ENCODE results near the gene CEP112. TPM values are rescaled to one million over a fixed set of nuclear protein-coding genes. Genes with fewer than 3 reads are reported as not detected.

CEP112 gene
- polyA plus RNA-seq, 3 donors = 7.6 to 20.1 (median 12.7) TPM

GRCh38 chr17:66214884-66215528 lies 23.1 kb upstream of the CEP112 start:
- no peak overlapping the region for H3K27ac ChIP-seq (ENCODE audit: low read depth, low read length)
- WGBS, 3 donors = 75 to 88% (median 78%) methylated on average over 5 of the region's 5 CpGs

GRCh38 chr17:66211047-66211810 lies 19.3 kb upstream of the CEP112 start:
- H3K27ac ChIP-seq (ENCODE audit: low read depth, low read length) = no peak overlapping the region
- 89 to 94% (median 91%) methylated on average over 9 of the region's 9 CpGs for WGBS, 3 donors

DNA sequence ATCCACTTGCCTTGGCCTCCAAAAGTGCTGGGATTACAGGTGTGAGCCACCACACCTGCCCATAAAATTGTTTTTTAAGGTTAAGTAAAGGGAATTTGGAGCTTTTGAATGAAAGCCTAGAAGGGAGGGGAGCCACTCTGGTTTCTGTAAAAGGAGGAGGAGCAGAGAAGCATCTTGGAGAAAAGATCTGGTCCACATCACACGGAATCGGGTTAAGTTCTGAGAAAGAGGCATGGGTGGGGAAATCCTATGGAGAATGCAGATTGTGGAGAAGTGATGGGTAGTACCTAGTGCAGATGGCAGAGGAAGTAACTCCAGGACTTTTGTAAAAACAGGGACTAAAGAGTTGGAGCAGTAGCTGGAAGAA lies 18.3 kb upstream of the CEP112 start:
- H3K27ac ChIP-seq (ENCODE audit: low read depth, low read length) = no peak overlapping the region
- 90 to 95% (median 94%) methylated on average over 2 of the region's 2 CpGs for whole genome bisulfite sequencing, 3 donors

DNA sequence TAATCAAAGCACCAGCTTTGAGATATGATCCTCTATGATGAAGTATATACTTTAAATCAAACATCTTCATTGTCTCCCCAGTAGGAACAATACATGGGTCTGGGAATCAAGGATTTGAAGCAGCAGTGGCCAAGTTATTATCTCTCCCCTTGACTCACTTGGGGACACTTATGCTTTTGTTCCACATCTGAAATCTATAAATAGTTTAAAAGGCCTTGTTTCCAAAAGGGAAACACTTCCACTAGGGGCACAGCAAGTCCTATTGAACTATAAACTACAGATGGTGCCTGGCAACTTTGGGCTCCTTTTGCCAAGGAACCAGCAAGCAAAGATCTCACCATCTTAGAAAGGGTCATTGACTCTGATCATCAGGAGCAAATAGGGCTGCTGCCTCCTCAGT lies 16.0 kb upstream of the CEP112 start:
- no peak overlapping the region for H3K27ac ChIP-seq (ENCODE audit: low read depth, low read length)

DNA sequence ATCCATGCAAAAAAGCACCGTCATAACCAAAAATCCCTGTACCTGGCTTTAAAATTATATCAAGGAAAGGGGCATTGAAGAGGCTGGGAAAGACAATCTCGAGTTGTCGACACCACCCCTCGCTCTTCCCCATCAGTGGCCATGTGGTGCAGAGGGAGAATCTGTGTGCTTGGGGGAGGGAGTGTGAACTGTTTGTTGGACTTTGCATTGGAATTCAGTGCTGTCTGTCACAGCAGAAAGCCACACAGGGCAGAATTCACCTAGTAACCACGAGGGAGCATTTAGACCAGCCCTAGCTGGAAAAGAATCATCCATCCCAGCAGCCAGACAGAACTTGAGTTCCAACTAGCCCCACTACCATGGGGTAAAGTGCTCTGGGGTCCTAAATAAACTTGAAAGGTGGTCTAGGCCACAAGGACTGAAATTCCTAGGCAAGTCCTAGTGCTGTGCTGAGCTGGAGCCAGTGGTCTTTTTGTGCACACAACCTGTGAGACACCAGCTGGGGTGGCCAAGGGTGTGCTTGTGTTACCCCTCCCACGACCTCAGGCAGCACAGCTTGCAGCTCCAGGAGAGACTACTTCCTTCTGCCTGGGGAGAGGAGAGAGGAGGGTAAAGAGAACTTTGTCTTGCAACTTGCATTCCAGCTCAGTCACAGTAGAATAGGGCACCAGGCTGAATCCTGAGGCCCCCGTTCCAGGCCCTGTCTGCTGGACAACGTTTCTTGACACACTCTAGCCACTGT lies 11.5 kb upstream of the CEP112 start:
- WGBS, 3 donors = 84 to 88% (median 85%) methylated on average over 8 of the region's 8 CpGs
- no peak overlapping the region for H3K27ac ChIP-seq (ENCODE audit: low read depth, low read length)

DNA sequence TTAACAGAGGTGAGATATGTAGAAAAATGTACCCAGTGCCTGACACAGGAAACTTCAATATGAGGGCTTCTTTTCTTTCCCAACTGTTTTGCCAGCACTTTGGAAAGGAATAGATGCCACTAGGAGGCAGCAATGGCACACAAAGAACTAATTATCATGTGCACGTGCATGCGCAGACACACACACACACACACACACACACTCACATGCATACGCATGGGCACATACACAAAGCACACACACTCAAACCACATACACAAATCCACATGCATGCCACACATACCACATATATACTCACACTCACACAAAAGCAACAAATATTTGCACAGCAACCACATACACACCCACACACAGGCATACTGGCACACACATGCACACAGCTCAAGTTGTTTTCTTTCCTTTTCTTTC lies 8.8 kb upstream of the CEP112 start:
- WGBS, 3 donors = 4 to 6% (median 4%) methylated on average over 3 of the region's 3 CpGs
- H3K27ac ChIP-seq (ENCODE audit: low read depth, low read length) = no peak overlapping the region

GRCh38 chr17:66198242-66198641 lies 6.3 kb upstream of the CEP112 start:
- WGBS, 3 donors = 95 to 96% (median 96%) methylated on average over 8 of the region's 8 CpGs
- no peak overlapping the region for H3K27ac ChIP-seq (ENCODE audit: low read depth, low read length)

DNA sequence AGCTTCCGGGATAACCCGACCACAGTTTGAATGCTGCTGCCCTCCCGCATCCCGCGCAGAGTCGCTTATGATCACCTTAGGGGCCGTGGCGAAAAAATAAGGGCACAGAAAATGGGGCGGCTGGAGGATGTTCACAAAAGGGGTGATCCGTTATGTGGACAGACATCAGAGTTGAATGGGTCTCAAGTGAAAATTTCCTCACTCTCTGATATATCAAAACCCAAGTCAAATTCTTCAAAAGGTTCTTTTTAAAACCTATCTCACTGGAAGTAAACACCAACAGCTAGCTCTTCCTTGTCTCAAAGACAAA lies 400 bp upstream of the CEP112 start:
- peak overlapping the region; percentile 49 for H3K27ac ChIP-seq (ENCODE audit: low read depth, low read length)
- 3 to 4% (median 3%) methylated on average over 10 of the region's 10 CpGs for WGBS, 3 donors

DNA sequence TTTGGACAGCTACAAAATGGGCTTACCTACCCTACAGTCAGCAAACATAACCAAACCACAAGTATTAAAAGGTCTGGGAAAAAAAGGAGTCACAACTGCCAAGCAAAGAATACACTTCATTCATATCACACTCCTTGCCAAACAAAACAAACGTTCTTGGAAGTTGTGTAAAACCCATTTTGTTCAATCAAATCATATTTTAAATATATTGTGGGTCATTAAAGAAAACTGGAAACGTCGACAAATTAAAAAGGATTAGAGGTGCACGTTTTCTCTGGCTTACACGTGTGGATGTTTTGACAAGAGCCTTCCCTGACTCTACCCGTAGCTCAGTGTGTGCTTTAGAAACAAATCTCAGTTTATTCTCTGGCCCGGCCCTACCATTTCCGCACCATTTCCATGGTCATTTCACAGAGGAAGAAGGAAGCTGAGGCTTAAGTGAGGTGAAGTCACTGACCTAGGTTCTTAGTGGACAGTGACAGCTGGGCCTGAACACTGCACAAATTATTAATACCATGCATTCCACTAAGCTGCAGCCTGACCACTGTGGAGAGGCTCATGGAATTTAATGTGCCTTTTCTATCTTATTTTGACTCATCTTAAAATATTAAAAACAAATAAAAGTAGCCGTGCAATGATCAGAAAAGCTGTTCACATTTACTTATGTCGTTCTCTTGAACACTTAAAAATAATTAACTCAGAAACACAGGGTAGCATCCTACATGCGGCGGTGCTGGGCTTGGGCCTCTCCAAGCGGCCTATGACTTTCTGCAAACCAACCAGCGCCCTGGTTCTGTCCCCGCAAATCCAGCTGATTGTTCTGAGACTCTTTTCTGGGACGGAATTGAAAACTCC lies 968 bp downstream of the CEP112 start:
- no peak overlapping the region for H3K27ac ChIP-seq (ENCODE audit: low read depth, low read length)
- 19 to 25% (median 24%) methylated on average over 16 of the region's 16 CpGs for WGBS, 3 donors

- no peak overlapping the region for H3K27ac ChIP-seq (ENCODE audit: low read depth, low read length)
- WGBS, 3 donors = 86 to 98% (median 93%) methylated on average over 2 of the region's 2 CpGs
Measured at GRCh38 chr17:66187718-66188117, 4.2 kb downstream of the CEP112 start.

GRCh38 chr17:66185862-66186261 lies 6.1 kb downstream of the CEP112 start:
- WGBS, 3 donors = 93 to 97% (median 94%) methylated on average over 4 of the region's 4 CpGs
- no peak overlapping the region for H3K27ac ChIP-seq (ENCODE audit: low read depth, low read length)

DNA sequence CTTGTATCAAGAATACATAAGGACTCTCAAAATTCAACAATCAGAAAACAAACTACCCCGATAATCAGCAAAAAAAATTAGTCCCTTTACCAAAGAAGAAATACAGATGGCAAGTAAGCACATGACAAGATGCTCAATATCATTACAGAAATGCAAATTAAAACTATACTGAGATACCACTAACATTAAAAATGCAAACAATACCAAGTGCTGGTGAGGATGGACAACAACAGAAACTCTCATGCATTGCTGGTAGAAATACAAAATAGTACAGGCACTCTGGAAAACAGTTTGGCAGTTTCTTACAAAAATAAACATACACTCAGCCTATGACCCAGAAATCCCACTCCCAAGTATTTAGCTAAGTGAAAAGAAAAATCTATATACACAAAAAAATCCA lies 7.5 kb downstream of the CEP112 start:
- 100% methylated on average over 1 of the region's 1 CpG for whole genome bisulfite sequencing, 3 donors
- no peak overlapping the region for H3K27ac ChIP-seq (ENCODE audit: low read depth, low read length)

- no peak overlapping the region for H3K27ac ChIP-seq (ENCODE audit: low read depth, low read length)
Measured at GRCh38 chr17:66183529-66183928, 8.4 kb downstream of the CEP112 start.

DNA sequence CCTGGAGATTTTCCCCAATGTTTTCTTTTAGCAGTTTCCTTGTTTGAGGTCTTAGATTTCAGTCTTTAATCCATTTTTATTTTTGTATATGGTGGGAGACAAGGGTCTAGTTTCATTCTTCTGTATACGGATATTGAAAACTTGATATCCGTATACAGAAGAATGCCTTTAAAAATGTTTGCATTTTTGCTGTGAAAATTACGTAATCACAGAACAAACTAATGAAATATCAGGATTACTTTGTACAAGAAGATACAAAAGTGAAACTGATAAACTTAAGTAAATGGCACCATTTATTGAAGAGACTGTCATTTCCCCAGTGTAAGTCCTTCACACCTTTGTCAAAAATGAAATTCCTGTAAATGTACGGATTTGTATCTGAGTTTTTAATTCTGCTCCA lies 13.3 kb downstream of the CEP112 start:
- 94 to 97% (median 96%) methylated on average over 4 of the region's 4 CpGs for WGBS, 3 donors

DNA sequence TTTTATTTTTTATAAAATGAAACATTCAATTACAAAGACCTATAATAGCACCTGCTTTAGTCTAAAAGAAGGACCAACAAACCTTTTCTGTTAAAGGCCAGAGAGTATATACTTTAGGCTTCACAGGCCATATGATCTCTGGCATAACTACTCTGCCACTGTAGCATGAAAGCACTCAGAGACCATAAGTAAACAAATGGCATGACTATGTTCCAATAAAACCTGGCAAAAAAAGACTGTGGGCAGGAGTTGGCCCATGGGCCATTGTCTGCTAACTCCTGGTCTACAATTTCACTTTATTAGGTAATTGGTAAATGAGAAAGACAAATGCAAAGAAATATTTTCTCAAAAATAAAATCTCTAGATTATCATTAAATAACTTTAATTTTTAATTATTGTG lies 14.9 kb downstream of the CEP112 start:
- no peak overlapping the region for H3K27ac ChIP-seq (ENCODE audit: low read depth, low read length)

More for the DNA sequence above, 13.3 kb downstream of the CEP112 start:
- no peak overlapping the region for H3K27ac ChIP-seq (ENCODE audit: low read depth, low read length)

GRCh38 chr17:66175892-66176291 lies 16.0 kb downstream of the CEP112 start:
- 51 to 66% (median 63%) methylated on average over 1 of the region's 1 CpG for WGBS, 3 donors

DNA sequence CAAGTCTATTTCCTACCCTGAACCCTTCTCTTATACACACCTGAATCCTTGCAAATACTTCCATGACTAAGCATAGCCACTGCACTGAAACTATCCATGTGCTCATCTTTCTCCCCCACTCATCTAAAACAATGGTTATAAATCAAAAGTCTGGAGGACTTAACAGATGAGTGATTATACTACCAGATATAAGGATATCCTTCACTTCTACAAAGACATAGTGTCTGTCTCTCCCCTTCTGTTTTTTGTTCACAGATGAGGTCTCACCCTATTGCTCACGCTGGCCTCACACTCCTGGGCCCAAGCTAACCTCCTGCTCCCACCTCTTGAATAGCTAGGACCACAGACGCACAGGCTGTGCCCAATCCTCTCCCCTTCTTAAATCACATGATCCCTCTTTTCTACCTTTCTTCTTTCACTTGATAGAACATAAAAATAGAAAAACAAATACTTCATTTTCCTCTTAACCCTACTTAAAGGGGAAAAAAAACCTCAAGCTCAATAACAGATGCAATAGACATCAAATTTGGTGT lies 19.2 kb downstream of the CEP112 start:
- WGBS, 3 donors = 46 to 96% (median 72%) methylated on average over 2 of the region's 2 CpGs
- H3K27ac ChIP-seq (ENCODE audit: low read depth, low read length) = no peak overlapping the region

More at GRCh38 chr17:66175892-66176291, 16.0 kb downstream of the CEP112 start:
- no peak overlapping the region for H3K27ac ChIP-seq (ENCODE audit: low read depth, low read length)

GRCh38 chr17:66172144-66172543 lies 19.8 kb downstream of the CEP112 start:
- no peak overlapping the region for H3K27ac ChIP-seq (ENCODE audit: low read depth, low read length)
- 73 to 85% (median 81%) methylated on average over 5 of the region's 5 CpGs for WGBS, 3 donors

- no peak overlapping the region for H3K27ac ChIP-seq (ENCODE audit: low read depth, low read length)
- WGBS, 3 donors = 59 to 71% (median 61%) methylated on average over 3 of the region's 3 CpGs
Measured at GRCh38 chr17:66171692-66172091, 20.2 kb downstream of the CEP112 start.

Measured in adipose tissue (tissue), 3 donors.